Measurements from ENCODE around the gene DISP1.

The DISP1 gene

DNA sequence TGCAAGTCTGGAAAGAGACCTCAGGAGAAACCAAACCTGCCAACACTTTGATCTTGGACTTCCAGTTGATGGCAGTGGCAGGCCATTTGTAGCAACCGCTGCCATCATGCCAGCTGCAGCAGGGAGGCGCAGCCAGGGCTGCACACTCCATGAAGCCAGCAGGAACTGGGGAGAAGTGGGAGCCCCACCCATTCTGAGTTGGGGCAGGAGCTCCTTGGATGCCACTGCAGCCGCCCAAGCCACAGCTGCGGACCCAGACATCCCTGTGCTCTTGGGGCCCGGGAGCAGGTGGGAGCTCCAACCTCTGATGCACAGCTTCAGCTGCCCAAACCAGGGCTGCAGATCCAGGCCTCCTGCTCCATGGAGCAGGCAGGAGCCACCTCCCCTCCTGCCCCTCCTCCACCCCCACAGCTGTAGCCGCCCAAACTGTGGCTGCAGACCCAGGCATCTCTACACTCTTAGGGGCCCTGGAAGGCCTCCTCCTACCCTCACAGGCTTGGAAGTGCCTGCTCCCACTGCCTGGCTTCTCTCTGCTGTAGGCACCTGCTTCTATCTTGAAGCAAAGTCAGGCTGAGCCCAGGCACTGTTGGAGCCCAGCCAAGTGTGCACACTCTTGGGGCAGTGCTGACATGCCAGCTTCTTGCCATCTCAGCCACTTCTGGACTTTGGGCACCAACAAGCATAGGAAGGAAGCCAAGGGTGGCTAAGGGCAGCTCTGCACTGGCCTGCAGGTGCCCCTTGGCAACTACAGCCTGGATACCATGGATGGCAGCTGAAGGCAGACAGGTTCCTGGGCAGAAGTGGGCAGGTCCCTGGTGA lies 20.0 kb upstream of the DISP1 start:
- H3K4me3 ChIP-seq (ENCODE audit: low read depth, low read length) = no peak overlapping the region
- TF ChIP-seq, protein P1, sequence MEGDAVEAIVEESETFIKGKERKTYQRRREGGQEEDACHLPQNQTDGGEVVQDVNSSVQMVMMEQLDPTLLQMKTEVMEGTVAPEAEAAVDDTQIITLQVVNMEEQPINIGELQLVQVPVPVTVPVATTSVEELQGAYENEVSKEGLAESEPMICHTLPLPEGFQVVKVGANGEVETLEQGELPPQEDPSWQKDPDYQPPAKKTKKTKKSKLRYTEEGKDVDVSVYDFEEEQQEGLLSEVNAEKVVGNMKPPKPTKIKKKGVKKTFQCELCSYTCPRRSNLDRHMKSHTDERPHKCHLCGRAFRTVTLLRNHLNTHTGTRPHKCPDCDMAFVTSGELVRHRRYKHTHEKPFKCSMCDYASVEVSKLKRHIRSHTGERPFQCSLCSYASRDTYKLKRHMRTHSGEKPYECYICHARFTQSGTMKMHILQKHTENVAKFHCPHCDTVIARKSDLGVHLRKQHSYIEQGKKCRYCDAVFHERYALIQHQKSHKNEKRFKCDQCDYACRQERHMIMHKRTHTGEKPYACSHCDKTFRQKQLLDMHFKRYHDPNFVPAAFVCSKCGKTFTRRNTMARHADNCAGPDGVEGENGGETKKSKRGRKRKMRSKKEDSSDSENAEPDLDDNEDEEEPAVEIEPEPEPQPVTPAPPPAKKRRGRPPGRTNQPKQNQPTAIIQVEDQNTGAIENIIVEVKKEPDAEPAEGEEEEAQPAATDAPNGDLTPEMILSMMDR (IDR thresholded peaks at IDR 0.05; ENCODE audit: low read depth, low read length) = no peak

DNA sequence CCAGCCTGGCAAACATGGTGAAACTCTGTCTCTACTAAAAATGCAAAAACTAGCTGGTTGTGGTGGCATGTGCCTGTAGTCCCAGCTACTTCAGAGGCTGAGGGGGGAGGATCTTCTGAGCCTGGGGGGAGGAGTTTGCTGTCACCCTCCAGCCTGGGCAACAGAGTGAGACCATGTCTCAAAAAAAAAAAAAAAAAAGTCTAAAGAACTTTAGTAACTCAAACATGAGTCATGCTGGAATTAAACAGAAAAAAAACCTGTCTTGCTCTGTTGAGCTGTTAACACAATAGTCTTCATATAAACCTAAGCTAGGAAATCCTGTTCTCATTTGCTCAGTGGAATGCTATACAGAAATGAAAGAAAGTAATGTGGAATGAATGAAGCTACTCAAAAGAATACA lies 16.7 kb upstream of the DISP1 start:
- no peak overlapping the region for H3K4me3 ChIP-seq (ENCODE audit: low read depth, low read length)
- TF ChIP-seq, protein P1 (IDR thresholded peaks at IDR 0.05; ENCODE audit: low read depth, low read length) = no peak

DNA sequence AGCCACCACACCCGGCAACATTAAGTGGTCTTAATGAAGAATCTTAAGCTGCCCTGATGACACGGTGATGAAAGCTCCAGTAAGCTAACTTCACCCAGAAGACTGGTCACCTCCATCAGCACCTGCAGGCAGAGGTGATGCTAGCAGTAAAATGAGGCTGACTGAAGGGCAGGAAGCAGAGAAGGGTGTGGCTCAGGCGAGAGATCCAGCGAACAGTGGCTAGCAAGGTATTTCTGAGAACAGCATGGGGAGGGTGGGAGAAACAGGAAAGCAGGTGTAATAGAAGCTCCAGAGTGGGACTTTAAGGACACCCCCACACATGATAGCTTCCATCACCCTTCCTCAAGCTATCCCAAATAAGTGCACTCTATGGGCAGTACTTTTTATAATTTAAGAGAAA lies 15.9 kb upstream of the DISP1 start:
- TF ChIP-seq, protein P1 (IDR thresholded peaks at IDR 0.05; ENCODE audit: low read depth, low read length) = no peak
- no peak overlapping the region for H3K4me3 ChIP-seq (ENCODE audit: low read depth, low read length)

DNA sequence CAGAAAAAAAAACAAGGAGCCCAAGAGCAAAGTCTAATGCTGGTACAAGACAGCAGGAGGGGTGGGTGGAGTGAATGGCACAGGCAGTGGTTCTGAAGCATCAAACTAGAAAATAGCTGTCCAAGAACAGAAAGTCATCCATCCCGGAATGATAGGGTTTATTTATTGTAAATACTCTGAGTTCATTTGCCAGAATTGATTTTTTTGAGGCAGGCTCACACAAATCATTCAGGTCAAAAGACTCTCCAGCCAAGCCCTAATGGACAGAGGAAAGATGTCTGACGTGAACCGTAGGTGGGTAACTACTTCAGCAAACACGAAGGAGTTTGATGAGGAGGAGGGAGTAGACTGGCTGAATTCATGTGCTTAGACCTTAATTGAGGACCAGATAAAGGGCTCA lies 13.8 kb upstream of the DISP1 start:
- TF ChIP-seq, protein P1 (IDR thresholded peaks at IDR 0.05; ENCODE audit: low read depth, low read length) = no peak
- H3K4me3 ChIP-seq (ENCODE audit: low read depth, low read length) = no peak overlapping the region

DNA sequence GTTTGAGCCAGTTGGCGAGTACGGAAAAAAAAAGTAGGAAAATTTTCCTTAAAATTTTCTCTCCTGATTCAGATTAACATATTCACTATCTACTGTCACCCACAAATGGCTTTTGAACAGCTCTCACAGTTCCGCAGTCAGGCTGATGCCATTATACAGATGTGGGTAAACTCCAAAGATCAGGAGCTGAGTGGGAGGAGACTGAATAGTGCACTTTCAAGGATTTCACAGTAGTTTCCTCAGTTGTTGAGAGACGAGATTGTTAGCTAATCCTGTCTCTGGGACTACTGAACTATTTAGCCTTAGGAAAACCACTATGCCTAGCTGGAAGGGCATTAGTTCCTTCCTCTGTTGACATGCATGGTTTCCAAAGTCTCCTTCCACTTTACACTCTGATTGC lies 3.2 kb upstream of the DISP1 start:
- TF ChIP-seq, protein P1 (IDR thresholded peaks at IDR 0.05; ENCODE audit: low read depth, low read length) = no peak
- H3K4me3 ChIP-seq (ENCODE audit: low read depth, low read length) = no peak overlapping the region

DNA sequence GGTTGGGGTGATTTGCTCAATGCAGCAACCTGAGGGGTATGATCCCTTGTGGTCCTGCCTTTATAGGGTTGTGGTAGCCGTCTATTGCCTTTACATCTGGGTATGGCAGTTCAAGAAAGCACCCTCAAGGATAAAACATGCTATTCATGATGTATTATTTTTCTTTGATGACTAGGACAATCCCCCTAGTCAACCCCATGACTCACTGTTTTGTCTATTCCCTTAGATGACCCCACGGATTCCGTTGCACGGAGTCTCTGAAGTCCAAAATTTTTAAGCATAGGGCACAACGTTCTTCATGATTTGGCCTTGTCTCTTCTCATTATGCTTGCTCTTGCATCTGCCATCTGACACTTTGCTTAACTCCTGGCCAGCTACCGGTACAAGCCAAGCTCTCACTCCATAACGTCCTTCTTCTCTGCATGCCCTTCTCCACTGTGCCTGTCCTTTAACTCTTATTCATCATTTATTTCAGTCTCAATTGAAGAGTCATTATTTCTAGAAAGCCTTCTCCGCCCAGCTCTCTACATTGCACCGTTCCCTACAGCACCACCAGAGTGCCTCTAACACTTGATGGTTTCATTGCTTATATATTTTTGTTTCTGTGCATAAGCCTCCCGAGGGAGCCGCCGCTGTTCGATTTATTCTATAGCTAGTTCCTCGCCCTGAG lies 838 bp upstream of the DISP1 start:
- TF ChIP-seq, protein P1 (IDR thresholded peaks at IDR 0.05; ENCODE audit: low read depth, low read length) = no peak
- peak overlapping the region; percentile 87 for H3K4me3 ChIP-seq (ENCODE audit: low read depth, low read length)

DNA sequence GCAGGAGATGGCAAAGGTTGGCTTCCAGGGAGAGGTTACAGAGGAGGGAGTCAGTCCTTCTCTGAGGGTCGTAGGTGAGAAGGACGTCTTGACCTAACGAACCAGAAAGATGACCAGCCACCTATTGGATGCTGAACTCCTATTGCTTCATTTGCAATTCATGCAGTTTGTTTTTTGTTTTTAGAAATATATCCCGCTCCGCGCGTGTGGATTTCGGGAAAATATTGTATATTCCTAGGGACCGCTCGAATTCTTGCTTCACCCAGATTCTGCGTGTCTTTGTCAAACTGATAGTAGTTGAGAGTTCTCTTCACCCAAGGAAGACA lies 564 bp downstream of the DISP1 start:
- TF ChIP-seq, protein P1 (IDR thresholded peaks at IDR 0.05; ENCODE audit: low read depth, low read length) = no peak
- peak overlapping the region; percentile 87 for H3K4me3 ChIP-seq (ENCODE audit: low read depth, low read length)

All from WI38 (cell line).